K562 (cell line): Measurements from ENCODE around the gene CNTROB. TPM values are rescaled to one million over a fixed set of nuclear protein-coding genes. Genes with fewer than 3 reads are reported as not detected.
A peak's percentile ranks its signal among the peaks of the same experiment; 100 is the strongest.

Experiments used
- CBFB ChIP-seq: sonication (generic); formaldehyde crosslinking; IDR thresholded peaks from 2 replicates; pipeline ENCODE4 v1.4.0; 2020; ENCODE audit warnings: mild to moderate bottlenecking, missing genetic modification reagents
- CHD2 ChIP-seq: IDR thresholded peaks from 2 replicates; pipeline ENCODE4 v1.6.1; 2011; ENCODE audit warnings: low read depth, low read length
- CREB3L1 ChIP-seq: fragments of 450-650 bp; IDR thresholded peaks from 2 replicates; pipeline ENCODE4 v1.6.1; 2014; ENCODE audit warnings: low read depth, mild to moderate bottlenecking, moderate library complexity, borderline replicate concordance
- FOSL1 ChIP-seq: fragments of 200-800 bp; sonication (Bioruptor generic); conservative IDR thresholded peaks from 2 replicates; pipeline ENCODE4 v1.6.1; 2016; ENCODE audit warnings: missing genetic modification characterization, missing compliant biosample characterization
- FOXA1 ChIP-seq: fragments of 450-650 bp; IDR thresholded peaks from 2 replicates; pipeline ENCODE4 v1.6.1; 2016; ENCODE audit warnings: mild to moderate bottlenecking, borderline replicate concordance
- GTF2E2 ChIP-seq: fragments of 200-800 bp; sonication (Bioruptor generic); IDR thresholded peaks from 2 replicates; pipeline ENCODE4 v1.6.1; 2016; ENCODE audit warnings: missing genetic modification characterization, missing compliant biosample characterization
- HNRNPUL1 ChIP-seq: fragments of 200-400 bp; formaldehyde crosslinking; IDR thresholded peaks from 2 replicates; pipeline ENCODE4 v1.6.1; 2017; ENCODE audit warnings: low read length
- MAFF ChIP-seq: IDR thresholded peaks from 2 replicates; pipeline ENCODE4 v1.6.1; 2012; ENCODE audit warnings: low read length, improper control_type of control experiment
- PBX2 ChIP-seq, 2 experiments: IDR thresholded peaks in 1 of 2; conservative IDR thresholded peaks in 1 of 2; 2 replicates each; pipeline ENCODE4 v1.6.1; 2016; ENCODE audit warnings: low read depth in 2 of 2, mild to moderate bottlenecking in 1 of 2, missing compliant biosample characterization in 1 of 2, missing genetic modification characterization in 1 of 2, moderate library complexity in 1 of 2
- SRSF3 ChIP-seq: fragments of 200-400 bp; formaldehyde crosslinking; IDR thresholded peaks from 2 replicates; pipeline ENCODE4 v1.6.1; 2016; ENCODE audit warnings: mild to moderate bottlenecking, low read length, moderate library complexity; ENCODE audit not compliant: insufficient read depth
- ZKSCAN8 ChIP-seq: fragments of 200-800 bp; sonication (Bioruptor generic); IDR thresholded peaks from 2 replicates; pipeline ENCODE4 v1.6.1; 2016; ENCODE audit warnings: missing genetic modification characterization, missing compliant biosample characterization
- ZNF12 ChIP-seq: sonication (generic); formaldehyde crosslinking; IDR thresholded peaks from 2 replicates; pipeline ENCODE4 v1.4.0; 2020; ENCODE audit warnings: mild to moderate bottlenecking, missing genetic modification reagents
- ZNF134 ChIP-seq: fragments of 250-450 bp; sonication (Bioruptor Pico); conservative IDR thresholded peaks from 2 replicates; pipeline ENCODE4 v1.4.0; 2020
- ZNF354B ChIP-seq: fragments of 250-450 bp; sonication (Bioruptor Pico); IDR thresholded peaks from 2 replicates; pipeline ENCODE4 v1.4.0; 2020
- ZNF644 ChIP-seq: fragments of 200-800 bp; sonication (Bioruptor generic); IDR thresholded peaks from 2 replicates; pipeline ENCODE4 v1.6.1; 2016; ENCODE audit warnings: low read depth, missing genetic modification characterization, missing compliant biosample characterization
- polyA plus RNA-seq, 8 experiments: library from polyadenylated mRNA; depleted of rRNA in 4 of 8; stranded (reverse) in 5 of 8; unstranded in 3 of 8; fragments of >200 nt; fragmentation: Nextera tagmentation in 2 of 8; fragmentation: Illumina TruSeq in 1 of 8; extraction: Ambion mirVana in 2 of 8; extraction: Trizol in 1 of 8; gene quantifications; 2 replicates each; pipeline versions ENCODE4 v1.2.1 to v1.2.3, GENCODE V29; 2011 to 2014; ENCODE audit warnings: inconsistent platforms in 1 of 8, missing spikeins in 1 of 8
- total RNA-seq, 7 experiments: library from RNA; depleted of rRNA in 6 of 7; stranded (reverse); fragments of >200 nt in 6 of 7; fragmentation: Illumina TruSeq in 2 of 7; extraction: Trizol in 2 of 7; gene quantifications; 2 replicates each; pipeline versions ENCODE4 v1.2.1 to v1.2.3, GENCODE V29; 2011 to 2021; ENCODE audit warnings: low replicate concordance in 1 of 7
- TF ChIP-seq, protein P1 (sequence below): fragments of 150-350 bp; IDR thresholded peaks from 2 replicates; pipeline ENCODE4 v1.6.1; 2014; ENCODE audit warnings: low read depth, mild to moderate bottlenecking, low read length, borderline replicate concordance
- TF ChIP-seq, protein P2 (sequence below): fragments of 200-800 bp; sonication (Bioruptor generic); IDR thresholded peaks from 2 replicates; pipeline ENCODE4 v1.6.1; 2017; ENCODE audit warnings: missing genetic modification characterization, missing compliant biosample characterization
- TF ChIP-seq, protein P3 (sequence below), 2 experiments: fragments of 450-650 bp in 1 of 2; sonication (generic) in 1 of 2; formaldehyde crosslinking in 1 of 2; IDR thresholded peaks in 1 of 2; conservative IDR thresholded peaks in 1 of 2; 2 replicates each; pipeline versions ENCODE4 v1.6.1 to v1.8.1; 2016 to 2023; ENCODE audit warnings: mild to moderate bottlenecking in 2 of 2, moderate library complexity in 2 of 2, inconsistent platforms in 1 of 2, missing genetic modification reagents in 1 of 2

The CNTROB gene
- total and polyA plus RNA-seq, 9 of the 15 experiments (the other 6 are each of a cell fraction or from before 2014, with no cell fraction given), result 1.9 to 33.3 (median 23.0) TPM

- TF ChIP-seq CREB3L1 (no peak), ZNF644 (tag) (no peak), CBFB (CRISPR knock-in tag) (no peak), FOSL1 (tag) (peak; percentile 61), PBX2 (CRISPR knock-in tag; IDR thresholded peaks at IDR 0.05; ENCODE audit: low read depth) (peak; percentile 61), PBX2 (tag; conservative IDR thresholded peaks at IDR 0.05; ENCODE audit: low read depth) (peak; percentile 87), MAFF (no peak), ZNF12 (CRISPR knock-in tag) (no peak), SRSF3 (no peak), ZKSCAN8 (no peak), CHD2 (no peak), GTF2E2 (tag) (no peak), FOXA1 (no peak), HNRNPUL1 (no peak), ZNF354B (no peak), ZNF134 (CRISPR knock-in tag) (no peak)
- TF ChIP-seq, protein P1, sequence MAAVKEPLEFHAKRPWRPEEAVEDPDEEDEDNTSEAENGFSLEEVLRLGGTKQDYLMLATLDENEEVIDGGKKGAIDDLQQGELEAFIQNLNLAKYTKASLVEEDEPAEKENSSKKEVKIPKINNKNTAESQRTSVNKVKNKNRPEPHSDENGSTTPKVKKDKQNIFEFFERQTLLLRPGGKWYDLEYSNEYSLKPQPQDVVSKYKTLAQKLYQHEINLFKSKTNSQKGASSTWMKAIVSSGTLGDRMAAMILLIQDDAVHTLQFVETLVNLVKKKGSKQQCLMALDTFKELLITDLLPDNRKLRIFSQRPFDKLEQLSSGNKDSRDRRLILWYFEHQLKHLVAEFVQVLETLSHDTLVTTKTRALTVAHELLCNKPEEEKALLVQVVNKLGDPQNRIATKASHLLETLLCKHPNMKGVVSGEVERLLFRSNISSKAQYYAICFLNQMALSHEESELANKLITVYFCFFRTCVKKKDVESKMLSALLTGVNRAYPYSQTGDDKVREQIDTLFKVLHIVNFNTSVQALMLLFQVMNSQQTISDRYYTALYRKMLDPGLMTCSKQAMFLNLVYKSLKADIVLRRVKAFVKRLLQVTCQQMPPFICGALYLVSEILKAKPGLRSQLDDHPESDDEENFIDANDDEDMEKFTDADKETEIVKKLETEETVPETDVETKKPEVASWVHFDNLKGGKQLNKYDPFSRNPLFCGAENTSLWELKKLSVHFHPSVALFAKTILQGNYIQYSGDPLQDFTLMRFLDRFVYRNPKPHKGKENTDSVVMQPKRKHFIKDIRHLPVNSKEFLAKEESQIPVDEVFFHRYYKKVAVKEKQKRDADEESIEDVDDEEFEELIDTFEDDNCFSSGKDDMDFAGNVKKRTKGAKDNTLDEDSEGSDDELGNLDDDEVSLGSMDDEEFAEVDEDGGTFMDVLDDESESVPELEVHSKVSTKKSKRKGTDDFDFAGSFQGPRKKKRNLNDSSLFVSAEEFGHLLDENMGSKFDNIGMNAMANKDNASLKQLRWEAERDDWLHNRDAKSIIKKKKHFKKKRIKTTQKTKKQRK, result no peak
- TF ChIP-seq, protein P2, sequence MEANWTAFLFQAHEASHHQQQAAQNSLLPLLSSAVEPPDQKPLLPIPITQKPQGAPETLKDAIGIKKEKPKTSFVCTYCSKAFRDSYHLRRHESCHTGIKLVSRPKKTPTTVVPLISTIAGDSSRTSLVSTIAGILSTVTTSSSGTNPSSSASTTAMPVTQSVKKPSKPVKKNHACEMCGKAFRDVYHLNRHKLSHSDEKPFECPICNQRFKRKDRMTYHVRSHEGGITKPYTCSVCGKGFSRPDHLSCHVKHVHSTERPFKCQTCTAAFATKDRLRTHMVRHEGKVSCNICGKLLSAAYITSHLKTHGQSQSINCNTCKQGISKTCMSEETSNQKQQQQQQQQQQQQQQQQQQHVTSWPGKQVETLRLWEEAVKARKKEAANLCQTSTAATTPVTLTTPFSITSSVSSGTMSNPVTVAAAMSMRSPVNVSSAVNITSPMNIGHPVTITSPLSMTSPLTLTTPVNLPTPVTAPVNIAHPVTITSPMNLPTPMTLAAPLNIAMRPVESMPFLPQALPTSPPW (CRISPR knock-in tag), result peak; percentile 55
- TF ChIP-seq, protein P3, sequence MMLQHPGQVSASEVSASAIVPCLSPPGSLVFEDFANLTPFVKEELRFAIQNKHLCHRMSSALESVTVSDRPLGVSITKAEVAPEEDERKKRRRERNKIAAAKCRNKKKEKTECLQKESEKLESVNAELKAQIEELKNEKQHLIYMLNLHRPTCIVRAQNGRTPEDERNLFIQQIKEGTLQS (IDR thresholded peaks at IDR 0.05), result peak; percentile 37; the same call in 1 of the 2 replicates
- TF ChIP-seq, protein P3 (CRISPR knock-in tag; conservative IDR thresholded peaks at IDR 0.05), result no peak
These were observed 943 bp downstream of the CNTROB start (continued) for GRCh38 chr17:7932949-7933348.
